ENCODE measurements around the gene ZNF331.
A peak's percentile ranks its signal among the peaks of the same experiment; 100 is the strongest.

- TF ChIP-seq POLR2A (IDR thresholded peaks at IDR 0.05) (peak in 1 of 2 donors; percentile 79), CTCF (IDR thresholded peaks at IDR 0.05) (peak in 5 of 6 experiments; percentile 12 to 71 (median 56))
Measured at GRCh38 chr19:53537521-53538377, at the start of gene ZNF331.

Measured in thyroid gland (tissue), 4 donors.